NB4 (cell line): ENCODE data around the gene TXLNA.
"Not testable (repeated sequence)": the region's sequence is repeated elsewhere in the genome, so short reads cannot be mapped to it uniquely, and the experiment has no call there.

Source experiments
- DNase-seq: peaks from one replicate; pipeline ENCODE4 v3.0.0; 2010; ENCODE audit warnings: low read depth
- H3K4me3 ChIP-seq: one replicate; pipeline ENCODE4 v1.5.1; 2011; ENCODE audit warnings: mild to moderate bottlenecking, low read depth, low read length, moderate library complexity
- MYC ChIP-seq: IDR thresholded peaks from 2 replicates; pipeline ENCODE4 v1.6.1; 2011; ENCODE audit warnings: low read depth, low read length
- POLR2A ChIP-seq: IDR thresholded peaks from 2 replicates; pipeline ENCODE4 v1.6.1; 2011; ENCODE audit warnings: mild to moderate bottlenecking; ENCODE audit not compliant: insufficient read length; ENCODE audit errors: extremely low read depth
- TF ChIP-seq, protein P1 (sequence below): IDR thresholded peaks from one replicate; pipeline ENCODE4 v1.5.1; 2012; ENCODE audit warnings: low read depth, low read length
- TF ChIP-seq, protein P2 (sequence below): IDR thresholded peaks from 2 replicates; pipeline ENCODE4 v1.6.1; 2011; ENCODE audit warnings: low read depth, low read length

The TXLNA gene

DNA sequence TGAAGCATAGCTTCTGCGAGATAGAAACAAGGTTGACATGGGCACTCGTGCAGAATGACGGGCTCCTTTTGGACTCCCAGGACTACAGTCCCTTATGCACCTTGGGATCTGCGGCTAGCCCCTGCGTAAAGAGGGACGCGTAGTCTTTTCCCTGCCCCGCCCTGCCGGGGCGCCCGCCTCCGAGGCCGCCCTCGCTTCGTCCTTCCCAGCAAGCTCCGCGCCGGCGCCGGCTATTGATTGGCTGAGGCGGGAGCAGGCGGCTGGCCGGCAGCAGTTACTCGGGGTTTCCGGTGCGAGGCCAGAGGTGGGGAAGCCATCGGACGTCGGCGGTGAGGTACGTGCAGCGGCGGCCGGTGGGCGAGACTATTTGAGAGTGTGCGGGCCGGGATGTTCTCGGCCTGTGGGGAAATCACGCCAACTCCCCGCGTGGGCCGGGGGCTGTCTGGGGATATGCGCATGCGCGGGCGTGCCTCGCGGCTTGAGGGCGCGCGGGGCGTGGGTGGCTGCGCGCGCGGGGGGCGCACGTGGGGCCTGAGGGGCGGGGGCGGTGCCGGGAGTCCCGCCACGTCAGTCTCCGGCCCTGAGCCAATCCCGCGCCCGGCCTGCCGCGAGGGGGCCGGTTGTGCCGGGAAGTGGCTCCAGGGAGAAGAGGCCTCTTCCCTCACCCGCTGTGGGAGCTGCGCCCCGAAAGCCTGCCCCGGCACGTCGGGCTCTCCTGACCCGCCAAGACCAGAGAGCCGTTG lies at the start of gene TXLNA:
TSS of gene TXLNA (plus strand) at position 233 of the 743 bp plus-strand sequence. CDS start 671 bp downstream, outside the sequence.
- TF ChIP-seq, protein P1, sequence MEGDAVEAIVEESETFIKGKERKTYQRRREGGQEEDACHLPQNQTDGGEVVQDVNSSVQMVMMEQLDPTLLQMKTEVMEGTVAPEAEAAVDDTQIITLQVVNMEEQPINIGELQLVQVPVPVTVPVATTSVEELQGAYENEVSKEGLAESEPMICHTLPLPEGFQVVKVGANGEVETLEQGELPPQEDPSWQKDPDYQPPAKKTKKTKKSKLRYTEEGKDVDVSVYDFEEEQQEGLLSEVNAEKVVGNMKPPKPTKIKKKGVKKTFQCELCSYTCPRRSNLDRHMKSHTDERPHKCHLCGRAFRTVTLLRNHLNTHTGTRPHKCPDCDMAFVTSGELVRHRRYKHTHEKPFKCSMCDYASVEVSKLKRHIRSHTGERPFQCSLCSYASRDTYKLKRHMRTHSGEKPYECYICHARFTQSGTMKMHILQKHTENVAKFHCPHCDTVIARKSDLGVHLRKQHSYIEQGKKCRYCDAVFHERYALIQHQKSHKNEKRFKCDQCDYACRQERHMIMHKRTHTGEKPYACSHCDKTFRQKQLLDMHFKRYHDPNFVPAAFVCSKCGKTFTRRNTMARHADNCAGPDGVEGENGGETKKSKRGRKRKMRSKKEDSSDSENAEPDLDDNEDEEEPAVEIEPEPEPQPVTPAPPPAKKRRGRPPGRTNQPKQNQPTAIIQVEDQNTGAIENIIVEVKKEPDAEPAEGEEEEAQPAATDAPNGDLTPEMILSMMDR, result no peak
- TF ChIP-seq POLR2A, result peak; percentile 92
- TF ChIP-seq MYC, result peak; percentile 94
- TF ChIP-seq, protein P2, sequence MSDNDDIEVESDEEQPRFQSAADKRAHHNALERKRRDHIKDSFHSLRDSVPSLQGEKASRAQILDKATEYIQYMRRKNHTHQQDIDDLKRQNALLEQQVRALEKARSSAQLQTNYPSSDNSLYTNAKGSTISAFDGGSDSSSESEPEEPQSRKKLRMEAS, result peak; percentile 79
- H3K4me3 ChIP-seq, result peak within 1 kb of the TSS; percentile 91
- peak; percentile 95 for DNase-seq

DNA sequence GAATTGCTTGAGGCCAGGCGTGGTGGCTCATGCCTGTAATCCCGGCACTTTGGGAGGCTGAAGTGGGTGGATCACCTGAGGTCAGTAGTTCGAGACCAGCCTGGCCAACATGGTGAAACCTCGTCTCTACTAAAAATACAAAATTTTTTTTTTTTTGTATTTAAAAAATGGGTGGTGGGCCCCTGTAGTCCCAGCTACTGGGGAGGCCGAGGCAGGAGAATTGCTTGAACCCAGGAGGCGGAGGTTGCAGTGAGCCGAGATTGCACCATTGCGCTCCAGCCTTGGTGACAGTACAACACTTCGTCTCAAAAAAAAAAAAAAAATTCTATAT lies 45.6 kb upstream of the TXLNA start:
- DNase-seq, H3K4me3 ChIP-seq: not testable (repeated sequence)

DNA sequence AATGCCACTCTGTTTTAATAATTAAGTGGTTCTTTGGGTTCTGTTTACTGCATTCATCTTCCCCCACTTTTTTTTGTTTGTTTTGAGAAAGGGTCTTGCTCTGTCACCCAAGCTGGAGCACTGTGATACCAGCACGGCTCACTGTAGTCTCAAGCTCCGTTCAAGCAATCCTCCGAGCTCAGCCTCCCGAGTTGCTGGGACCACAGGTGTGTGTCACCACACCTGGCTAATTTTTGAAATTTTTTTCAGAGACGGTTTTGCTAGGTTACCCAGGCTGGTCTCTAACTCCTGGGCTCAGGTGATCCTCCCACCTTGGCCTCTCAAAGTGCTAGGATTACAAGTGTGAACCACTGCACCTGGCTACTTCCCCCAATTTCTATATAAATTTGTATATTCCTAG lies 42.4 kb upstream of the TXLNA start:
- H3K4me3 ChIP-seq, result no peak overlapping the region
- no peak for DNase-seq
- TF ChIP-seq MYC (no peak), POLR2A (no peak)
- TF ChIP-seq, protein P2, result no peak
- TF ChIP-seq, protein P1, result no peak

DNA sequence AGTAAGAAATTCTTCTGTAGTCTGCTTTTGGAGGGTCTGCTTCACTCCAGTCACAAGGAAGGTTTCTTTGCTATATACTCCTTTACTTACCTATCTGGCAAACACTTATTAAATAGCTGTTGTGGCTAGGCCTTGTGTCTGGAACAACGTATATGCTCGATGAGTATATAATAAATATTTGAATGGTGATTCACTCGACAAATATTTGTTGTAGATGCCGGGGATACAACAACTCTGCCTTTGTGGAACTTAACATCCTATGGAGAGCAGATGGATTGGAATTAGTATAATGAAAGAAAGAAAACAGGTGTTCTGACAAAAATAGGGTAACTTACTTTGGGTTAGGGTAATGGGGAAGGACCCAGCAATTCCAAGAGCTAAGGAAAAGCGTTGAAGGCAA lies 40.5 kb upstream of the TXLNA start:
- H3K4me3 ChIP-seq, result no peak overlapping the region
- TF ChIP-seq POLR2A (no peak), MYC (no peak)
- TF ChIP-seq, protein P1, result no peak
- TF ChIP-seq, protein P2, result no peak
- DNase-seq, result no peak

DNA sequence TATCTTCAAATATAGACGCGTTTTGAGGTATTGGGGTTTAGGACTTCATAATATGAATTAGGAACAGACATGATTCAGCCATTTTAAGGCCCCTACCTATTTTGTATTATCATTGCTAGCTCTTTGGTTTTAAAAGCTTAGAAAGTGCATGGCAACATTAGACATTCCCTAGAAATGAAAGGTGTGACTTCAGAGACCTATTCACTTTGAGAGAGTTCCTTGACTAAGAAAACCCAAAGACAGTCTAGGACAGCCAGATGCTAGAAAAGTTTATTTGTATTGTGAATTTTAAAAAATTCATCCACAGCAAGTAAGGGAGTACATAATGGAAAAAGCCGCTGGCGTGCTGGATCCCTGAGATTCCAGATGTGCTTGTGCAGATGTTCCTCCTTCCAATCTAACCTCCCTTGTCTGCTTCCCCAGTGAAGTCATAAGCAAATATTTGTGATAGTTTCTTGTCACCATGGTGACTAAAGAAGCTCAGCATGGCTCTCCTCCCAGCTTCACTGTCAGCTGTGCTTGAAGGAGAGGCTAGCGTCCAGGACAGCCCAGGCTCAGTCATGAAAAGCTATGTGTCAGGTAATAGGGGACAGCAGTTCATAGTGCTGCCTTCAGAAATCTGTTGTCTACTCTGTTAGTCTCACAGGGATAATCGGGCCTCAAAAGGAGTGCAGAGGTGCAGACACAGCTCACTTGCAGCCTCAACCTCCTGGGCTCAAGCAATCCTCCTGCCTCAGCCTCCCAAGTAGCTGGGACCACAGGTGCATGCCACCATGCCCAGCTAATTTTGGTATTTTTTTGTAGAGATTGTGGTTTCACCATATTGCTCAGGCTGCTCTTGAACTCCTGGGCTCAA lies 36.8 kb upstream of the TXLNA start:
- H3K4me3 ChIP-seq, result no peak overlapping the region
- TF ChIP-seq MYC, result no peak
- TF ChIP-seq, protein P1, result no peak
- TF ChIP-seq, protein P2, result no peak
- TF ChIP-seq POLR2A, result no peak
- DNase-seq, result no peak

DNA sequence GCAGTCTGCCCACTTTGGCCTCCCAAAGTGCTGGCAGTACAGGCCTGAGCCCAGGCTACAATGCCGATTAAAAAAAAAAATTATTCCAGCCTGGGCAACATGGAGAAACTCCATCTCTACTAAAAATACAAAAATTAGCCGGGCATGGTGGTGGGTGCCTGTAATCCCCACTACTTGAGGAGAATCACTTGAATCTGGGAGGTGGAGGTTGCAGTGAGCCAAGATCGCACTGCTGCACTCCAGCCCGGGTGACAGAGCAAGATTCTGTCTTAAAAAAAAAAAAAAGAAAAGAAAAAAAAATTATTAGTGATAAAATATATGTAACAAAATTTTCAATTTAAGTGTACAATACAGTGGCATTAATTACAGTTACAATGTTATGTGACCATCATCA lies 36.2 kb upstream of the TXLNA start:
- H3K4me3 ChIP-seq, DNase-seq: not testable (repeated sequence)
